ENCODE data around the gene HTD2. TPM values are rescaled to one million over a fixed set of nuclear protein-coding genes. Genes with fewer than 3 reads are reported as not detected.

Gene HTD2
- total RNA-seq, 1 experiment from 2014 or later = 13.5 TPM

DNA sequence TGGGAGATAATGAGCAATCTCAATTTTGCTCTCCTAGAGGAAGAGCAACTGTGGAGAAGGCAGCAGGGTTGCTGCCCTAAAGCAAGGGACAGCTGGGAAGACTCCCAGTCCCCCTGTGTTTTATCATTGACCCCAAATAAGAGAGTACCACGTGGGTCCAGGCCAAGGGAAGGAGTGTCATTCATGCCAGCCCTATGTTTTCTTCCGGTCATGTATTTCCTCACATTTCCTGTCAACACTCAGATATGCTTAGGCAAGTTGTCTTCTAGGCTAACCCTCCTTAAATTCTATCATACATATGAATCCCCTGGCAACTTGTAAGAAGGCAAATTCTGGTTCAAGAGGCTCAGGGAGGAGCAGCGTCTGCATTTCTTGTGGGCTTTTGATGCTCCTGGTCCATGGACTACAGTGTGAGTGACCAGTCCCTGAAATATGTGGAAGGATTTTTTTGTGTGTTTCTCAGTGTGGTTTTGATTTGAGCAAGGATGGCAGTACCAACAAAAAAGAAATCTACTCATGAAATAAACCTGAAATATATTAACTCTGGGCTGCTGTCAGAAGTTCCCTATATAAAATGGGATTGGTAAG, 32.2 kb upstream of the HTD2 start:
- no peak overlapping the region for H3K9ac ChIP-seq (ENCODE audit: low read length)
- CTCF ChIA-PET = no interaction called here
- no peak for DNase-seq (ENCODE audit: low read depth, low spot score)
- no peak overlapping the region for H3K4me2 ChIP-seq (ENCODE audit: low read length)
- BruUV-seq (replicated peaks) = no TSS peak
- RAD21 ChIA-PET (ENCODE audit: low non-redundant PET in 1 of 2, low total read pairs in 2 of 2, uncharacterized antibody in 2 of 2, unreplicated experiment in 2 of 2) = no interaction called here
- H3K9me2 ChIP-seq (ENCODE audit: insufficient read depth) = no peaks in the 10 kb centered on the region
- no peak overlapping the region for H2AFZ ChIP-seq (ENCODE audit: low read depth, low read length, poor library complexity, severe bottlenecking)
- no peaks in the 10 kb centered on the region for H3K79me2 ChIP-seq (ENCODE audit: insufficient read depth, low read length)
- peaks cover 11 to 25% of the 10 kb centered on the region in 2 experiments for H3K4me1 ChIP-seq (ENCODE audit: control insufficient read depth in 1 of 2, insufficient read depth in 2 of 2, low read length in 2 of 2)
- POLR2A ChIA-PET = no interaction called here
- no peak for ATAC-seq
- intact Hi-C loops (cut with micrococcal nuclease) = no loop called here
- no peaks in the 10 kb centered on the region for H3K9me3 ChIP-seq (ENCODE audit: control insufficient read depth in 1 of 2, insufficient read depth in 1 of 2, low read depth in 1 of 2, low read length in 2 of 2)
- no peaks in the 10 kb centered on the region for H3K27me3 ChIP-seq (ENCODE audit: insufficient read depth, low read length)
- H3K36me3 ChIP-seq (ENCODE audit: control insufficient read depth in 1 of 2, insufficient read depth in 2 of 2, low read length in 2 of 2) = no peaks in the 10 kb centered on the region
- H3K4me3 ChIP-seq (replicated peaks in 1 of 2; ENCODE audit: low read depth in 1 of 2, low read length in 2 of 2) = no peak overlapping the region
- TF ChIP-seq ELF1 (IDR thresholded peaks at IDR 0.05; ENCODE audit: borderline replicate concordance, low read depth) = no peak
- TF ChIP-seq JUND (IDR thresholded peaks at IDR 0.05) = no peak
- no peak for TF ChIP-seq ZFX (IDR thresholded peaks at IDR 0.05)
- no peak for TF ChIP-seq EGR1 (IDR thresholded peaks at IDR 0.05; ENCODE audit: low read depth)
- TF ChIP-seq RAD21 (IDR thresholded peaks at IDR 0.05; ENCODE audit: low read depth) = no peak
- TF ChIP-seq EZH2 (IDR thresholded peaks at IDR 0.05) = no peak
- TF ChIP-seq, protein P1, sequence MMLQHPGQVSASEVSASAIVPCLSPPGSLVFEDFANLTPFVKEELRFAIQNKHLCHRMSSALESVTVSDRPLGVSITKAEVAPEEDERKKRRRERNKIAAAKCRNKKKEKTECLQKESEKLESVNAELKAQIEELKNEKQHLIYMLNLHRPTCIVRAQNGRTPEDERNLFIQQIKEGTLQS (IDR thresholded peaks at IDR 0.05) = no peak
- no peak for TF ChIP-seq YY1 (IDR thresholded peaks at IDR 0.05; ENCODE audit: extremely low read depth, insufficient replicate concordance, low read depth, low read length)
- no peak for TF ChIP-seq SIN3A (IDR thresholded peaks at IDR 0.05; ENCODE audit: low read depth)
- TF ChIP-seq, protein P2, sequence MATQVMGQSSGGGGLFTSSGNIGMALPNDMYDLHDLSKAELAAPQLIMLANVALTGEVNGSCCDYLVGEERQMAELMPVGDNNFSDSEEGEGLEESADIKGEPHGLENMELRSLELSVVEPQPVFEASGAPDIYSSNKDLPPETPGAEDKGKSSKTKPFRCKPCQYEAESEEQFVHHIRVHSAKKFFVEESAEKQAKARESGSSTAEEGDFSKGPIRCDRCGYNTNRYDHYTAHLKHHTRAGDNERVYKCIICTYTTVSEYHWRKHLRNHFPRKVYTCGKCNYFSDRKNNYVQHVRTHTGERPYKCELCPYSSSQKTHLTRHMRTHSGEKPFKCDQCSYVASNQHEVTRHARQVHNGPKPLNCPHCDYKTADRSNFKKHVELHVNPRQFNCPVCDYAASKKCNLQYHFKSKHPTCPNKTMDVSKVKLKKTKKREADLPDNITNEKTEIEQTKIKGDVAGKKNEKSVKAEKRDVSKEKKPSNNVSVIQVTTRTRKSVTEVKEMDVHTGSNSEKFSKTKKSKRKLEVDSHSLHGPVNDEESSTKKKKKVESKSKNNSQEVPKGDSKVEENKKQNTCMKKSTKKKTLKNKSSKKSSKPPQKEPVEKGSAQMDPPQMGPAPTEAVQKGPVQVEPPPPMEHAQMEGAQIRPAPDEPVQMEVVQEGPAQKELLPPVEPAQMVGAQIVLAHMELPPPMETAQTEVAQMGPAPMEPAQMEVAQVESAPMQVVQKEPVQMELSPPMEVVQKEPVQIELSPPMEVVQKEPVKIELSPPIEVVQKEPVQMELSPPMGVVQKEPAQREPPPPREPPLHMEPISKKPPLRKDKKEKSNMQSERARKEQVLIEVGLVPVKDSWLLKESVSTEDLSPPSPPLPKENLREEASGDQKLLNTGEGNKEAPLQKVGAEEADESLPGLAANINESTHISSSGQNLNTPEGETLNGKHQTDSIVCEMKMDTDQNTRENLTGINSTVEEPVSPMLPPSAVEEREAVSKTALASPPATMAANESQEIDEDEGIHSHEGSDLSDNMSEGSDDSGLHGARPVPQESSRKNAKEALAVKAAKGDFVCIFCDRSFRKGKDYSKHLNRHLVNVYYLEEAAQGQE (IDR thresholded peaks at IDR 0.05; ENCODE audit: low read depth) = no peak
- no peak for TF ChIP-seq ZNF274 (IDR thresholded peaks at IDR 0.05; ENCODE audit: low read depth, low read length)
- no peaks in the 10 kb centered on the region for H4K20me1 ChIP-seq (ENCODE audit: insufficient read depth)
- no peak overlapping the region for H3K27ac ChIP-seq (ENCODE audit: low read depth, low read length)
